HK-2 (cell line): ENCODE data around the gene PCMT1.

Experiments used
- DNase-seq: peaks from one replicate; pipeline ENCODE4 v3.0.0-alpha.2; 2018; ENCODE audit not compliant: unreplicated experiment

PCMT1 gene

GRCh38 chr6:149854532-149854931 lies 105.0 kb downstream of the PCMT1 start:
- no peak for DNase-seq

GRCh38 chr6:149855040-149855654 lies 105.6 kb downstream of the PCMT1 start:
- no peak for DNase-seq

GRCh38 chr6:149855741-149856140 lies 106.2 kb downstream of the PCMT1 start:
- DNase-seq = no peak

GRCh38 chr6:149856256-149856994 lies 106.9 kb downstream of the PCMT1 start:
- DNase-seq = no peak

- DNase-seq = no peak
Observed at GRCh38 chr6:149857541-149857940, 108.0 kb downstream of the PCMT1 start.

GRCh38 chr6:149859368-149859767 lies 109.8 kb downstream of the PCMT1 start:
- DNase-seq = no peak

GRCh38 chr6:149859938-149860337 lies 110.4 kb downstream of the PCMT1 start:
- no peak for DNase-seq

- DNase-seq = no peak
Observed at GRCh38 chr6:149860513-149860833, 110.9 kb downstream of the PCMT1 start.
